Measurements from ENCODE around the gene METTL8. TPM values are rescaled to one million over a fixed set of nuclear protein-coding genes. Genes with fewer than 3 reads are reported as not detected.

METTL8 gene
- total RNA-seq, 1 experiment from 2014 or later, result 25.7 TPM

GRCh38 chr2:171271386-171271785 is 162.4 kb downstream of the METTL8 start:
- intact Hi-C loops (cut with micrococcal nuclease; ENCODE audit: unreplicated experiment), result no loop called here
- Mint-ChIP-seq H3K36me3 (ENCODE audit: insufficient read depth, unreplicated experiment) (no peaks in the 10 kb centered on the region), H3K27ac (ENCODE audit: unreplicated experiment) (peak overlapping the region; percentile 54), H3K4me1 (ENCODE audit: low read depth, unreplicated experiment) (peaks cover 10% of the 10 kb centered on the region), H3K9me3 (ENCODE audit: unreplicated experiment) (no peaks in the 10 kb centered on the region), H3K27me3 (ENCODE audit: insufficient read depth, unreplicated experiment) (no peaks in the 10 kb centered on the region), H3K4me3 (ENCODE audit: unreplicated experiment) (no peak overlapping the region)
- no peaks in the 10 kb centered on the region for H3K9me3 ChIP-seq
- H3K4me1 ChIP-seq, result peaks cover 15% of the 10 kb centered on the region
- BruUV-seq (replicated peaks), result no TSS peak
- DNase-seq, result no peak
- no peak overlapping the region for H3K4me3 ChIP-seq (ENCODE audit: low read depth, low read length)
- H3K27me3 ChIP-seq (replicated peaks; ENCODE audit: control insufficient read depth, insufficient read depth, low read length), result no peaks in the 10 kb centered on the region
- CTCF ChIA-PET, result no interaction called here
- H3K36me3 ChIP-seq (ENCODE audit: control insufficient read depth, insufficient read depth, low read length), result no peaks in the 10 kb centered on the region
- POLR2A ChIA-PET, result no interaction called here
- no peak for TF ChIP-seq CTCF (IDR thresholded peaks at IDR 0.05; ENCODE audit: insufficient read depth in 1 of 2, low read depth in 1 of 2, low read length in 1 of 2, severe bottlenecking in 1 of 2, unreplicated experiment in 1 of 2)

- BruUV-seq (replicated peaks), result no TSS peak
- ChIA-PET CTCF (no interaction called here), POLR2A (no interaction called here)
- Histone ChIP-seq H3K9me3 (no peaks in the 10 kb centered on the region), H3K4me1 (peaks cover 15% of the 10 kb centered on the region), H3K4me3 (ENCODE audit: low read depth, low read length) (no peak overlapping the region), H3K36me3 (ENCODE audit: control insufficient read depth, insufficient read depth, low read length) (no peaks in the 10 kb centered on the region), H3K27me3 (replicated peaks; ENCODE audit: control insufficient read depth, insufficient read depth, low read length) (no peaks in the 10 kb centered on the region)
- Mint-ChIP-seq H3K4me1 (ENCODE audit: low read depth, unreplicated experiment) (peaks cover 10% of the 10 kb centered on the region), H3K27me3 (ENCODE audit: insufficient read depth, unreplicated experiment) (no peaks in the 10 kb centered on the region), H3K27ac (ENCODE audit: unreplicated experiment) (no peak overlapping the region), H3K36me3 (ENCODE audit: insufficient read depth, unreplicated experiment) (no peaks in the 10 kb centered on the region), H3K9me3 (ENCODE audit: unreplicated experiment) (no peaks in the 10 kb centered on the region), H3K4me3 (ENCODE audit: unreplicated experiment) (no peak overlapping the region)
- intact Hi-C loops (cut with micrococcal nuclease; ENCODE audit: unreplicated experiment), result loop anchor here (10.0 kb wide), 1 partner anchor 147 kb away; no protein-coding TSS in a partner anchor
- DNase-seq, result no peak
- no peak for TF ChIP-seq CTCF (IDR thresholded peaks at IDR 0.05; ENCODE audit: insufficient read depth in 1 of 2, low read depth in 1 of 2, low read length in 1 of 2, severe bottlenecking in 1 of 2, unreplicated experiment in 1 of 2)
These were observed 165.7 kb downstream of the METTL8 start for GRCh38 chr2:171267855-171268629.

Other genes with a start within 250 kb of the METTL8 start
- 20.8 and 22.7 TPM in 2 replicates for gene DCAF17, start 236 bp upstream of the METTL8 start, total RNA-seq (2022)
- 6.5 and 9.7 TPM in 2 replicates for gene CYBRD1, start 88.5 kb upstream of the METTL8 start, total RNA-seq (2022)